Activated T-cell treated with anti-CD3 and anti-CD28 coated beads for 24 hours (primary cell): ENCODE results near the gene SPTLC2.

ENCODE experiments used
- DNase-seq: peaks from one replicate; pipeline ENCODE4 v3.0.0-alpha.2; 2020; ENCODE audit warnings: low read depth

Gene SPTLC2

DNA sequence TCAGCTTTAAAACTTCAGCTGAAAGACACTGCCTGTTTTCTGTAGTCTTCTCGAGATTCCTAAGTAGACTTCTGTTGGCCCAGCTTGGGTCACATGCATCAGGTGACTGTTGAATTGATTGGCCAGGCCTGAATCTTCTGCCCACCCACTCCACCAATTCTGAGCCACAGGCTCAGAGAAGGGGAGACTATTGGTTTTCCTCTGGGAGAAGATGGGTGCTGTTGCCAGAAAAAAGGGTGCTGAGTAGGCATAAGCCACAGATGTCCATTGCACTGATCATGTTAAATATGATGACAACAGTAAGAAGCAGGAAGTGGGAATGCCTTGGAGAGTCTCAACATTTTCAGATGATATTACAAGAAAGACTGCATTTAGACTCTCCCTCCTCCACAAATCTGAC, 6.8 kb upstream of the SPTLC2 start:
- no peak for DNase-seq

DNA sequence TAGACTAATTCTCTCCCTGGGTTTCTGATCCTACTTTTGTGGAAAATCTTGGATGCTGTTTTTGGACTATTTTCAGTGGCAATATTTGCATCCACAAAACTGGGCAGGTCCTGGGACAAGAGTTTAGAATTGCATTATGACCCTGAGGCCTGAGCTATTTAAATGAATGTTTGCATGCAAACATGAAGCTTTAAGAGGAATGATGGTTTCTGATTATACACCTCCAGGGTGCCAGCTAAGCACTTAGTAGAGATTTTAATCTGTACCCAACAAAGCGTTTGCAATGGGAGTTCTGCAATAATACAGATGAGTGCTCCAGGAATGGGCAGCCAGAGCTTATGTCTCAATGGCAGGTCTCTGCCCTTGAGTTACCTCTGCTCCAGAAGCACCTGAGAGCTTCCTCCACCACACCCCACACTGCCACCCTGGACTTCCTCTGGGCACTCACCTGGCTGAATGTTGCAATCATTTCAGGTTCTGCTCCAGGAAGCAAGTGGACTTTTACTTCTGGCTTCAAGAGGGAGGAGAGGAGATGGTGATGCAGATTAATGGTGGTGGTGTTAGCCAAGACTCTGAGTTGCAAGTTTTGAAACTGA, 6.0 kb upstream of the SPTLC2 start:
- DNase-seq, result no peak

DNA sequence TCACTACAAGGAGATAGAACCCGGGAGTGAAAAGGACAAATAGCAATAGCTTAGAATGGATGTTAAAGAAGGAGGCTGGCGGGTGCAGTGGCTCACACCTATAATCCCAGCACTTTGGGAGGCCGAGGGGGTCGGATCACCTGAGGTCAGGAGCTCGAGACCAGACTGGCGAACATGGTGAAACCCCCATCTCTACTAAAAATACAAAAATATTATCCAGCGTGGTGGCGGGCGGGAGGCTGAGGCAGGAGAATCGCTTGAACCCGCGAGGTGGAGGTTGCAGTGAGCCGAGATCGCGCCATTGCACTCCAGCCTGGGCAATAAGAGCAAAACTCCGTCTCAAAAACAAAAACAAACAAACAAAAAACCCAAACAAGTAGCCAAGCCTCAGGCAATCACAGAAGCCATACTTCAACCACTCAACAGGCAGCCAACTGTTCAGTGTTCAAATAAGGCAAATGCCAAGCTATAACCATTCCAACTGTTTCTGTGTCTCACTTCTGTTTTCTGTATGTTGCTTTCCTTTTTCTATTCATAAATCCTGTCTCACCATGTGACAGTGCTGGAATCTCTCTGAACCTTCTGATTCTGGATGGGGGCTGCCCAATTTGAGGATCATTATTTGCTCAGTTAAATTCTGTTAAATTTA, 3.9 kb upstream of the SPTLC2 start:
- no peak for DNase-seq

DNA sequence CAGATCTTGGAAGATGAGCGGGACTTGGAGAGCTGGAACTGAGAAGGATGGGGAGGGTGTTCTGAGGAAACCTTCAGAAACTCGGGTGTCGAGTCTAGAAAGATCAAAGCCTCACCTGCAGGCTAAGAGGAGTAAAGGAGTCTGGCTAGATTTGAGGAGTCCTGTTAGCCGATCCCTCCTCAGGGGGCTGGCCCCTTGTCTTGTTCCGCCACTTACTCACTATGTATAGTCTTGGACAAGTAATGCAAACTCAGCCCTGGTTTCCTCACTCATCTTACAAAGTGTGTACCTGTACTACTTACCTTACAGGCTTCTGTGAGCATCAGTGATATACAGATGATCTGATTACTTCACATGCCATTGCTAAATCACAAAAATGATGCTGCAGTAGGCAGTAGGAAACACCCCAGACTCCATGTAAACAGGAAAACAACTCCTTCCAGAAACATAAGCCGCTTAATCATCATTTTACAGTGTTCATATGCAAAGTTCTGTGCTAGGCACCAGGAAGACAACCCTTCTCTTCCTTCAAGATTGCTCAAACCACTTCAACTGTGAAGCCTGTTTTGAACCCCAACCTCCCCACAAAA, 2.0 kb upstream of the SPTLC2 start:
- DNase-seq, result no peak

DNA sequence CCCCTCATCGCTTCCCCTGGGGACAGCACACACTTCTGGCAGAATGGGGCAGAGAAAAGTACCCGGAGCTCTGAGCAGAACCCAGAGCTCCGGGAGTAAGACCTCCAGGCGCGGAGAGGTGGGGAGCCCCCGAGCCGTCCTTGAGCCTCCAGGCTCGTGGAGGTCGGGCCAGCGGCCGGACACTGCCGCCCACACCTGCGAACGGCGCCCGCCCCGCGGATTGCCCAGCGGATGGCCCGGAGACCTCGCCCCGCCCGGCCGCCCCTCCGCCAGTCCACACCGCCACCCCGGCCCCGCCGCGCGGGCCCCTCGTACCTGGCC, 344 bp downstream of the SPTLC2 start:
- no peak for DNase-seq

DNA sequence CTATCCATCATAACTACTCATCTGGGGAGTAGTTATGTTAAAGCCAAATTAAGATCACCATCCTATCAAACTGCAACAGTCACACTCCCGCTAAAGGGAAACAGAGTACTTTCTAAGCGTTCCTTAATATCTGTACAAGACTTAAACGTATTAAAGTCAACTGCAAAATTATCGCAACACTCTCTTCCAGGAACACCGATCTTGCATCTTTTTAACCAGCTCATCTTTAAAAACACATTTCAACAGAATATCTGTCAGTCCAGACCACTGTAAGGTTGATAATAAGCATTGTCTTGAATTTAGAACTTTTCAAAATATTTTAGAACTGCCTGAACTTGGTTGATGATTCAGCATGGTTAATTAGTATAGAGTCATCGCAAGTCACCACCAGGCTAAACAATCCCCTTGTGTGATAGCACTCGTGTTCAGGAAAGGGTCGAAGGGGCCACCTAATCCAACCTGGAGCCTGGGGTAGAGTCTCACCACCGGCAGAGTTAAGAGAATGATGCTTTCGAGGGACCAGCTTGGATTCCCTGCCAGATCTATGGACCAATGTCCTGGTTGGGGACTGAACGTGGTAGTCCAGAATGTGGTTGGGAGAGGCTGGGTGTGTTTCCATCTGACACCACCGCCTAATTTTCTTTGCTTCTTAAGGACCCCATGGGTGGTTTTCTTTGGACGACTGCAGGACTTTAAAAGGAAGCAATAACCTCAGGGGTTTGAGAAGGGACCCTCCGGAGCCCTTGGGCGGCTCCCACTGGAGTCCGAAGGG, 890 bp downstream of the SPTLC2 start:
- DNase-seq, result peak; percentile 8

DNA sequence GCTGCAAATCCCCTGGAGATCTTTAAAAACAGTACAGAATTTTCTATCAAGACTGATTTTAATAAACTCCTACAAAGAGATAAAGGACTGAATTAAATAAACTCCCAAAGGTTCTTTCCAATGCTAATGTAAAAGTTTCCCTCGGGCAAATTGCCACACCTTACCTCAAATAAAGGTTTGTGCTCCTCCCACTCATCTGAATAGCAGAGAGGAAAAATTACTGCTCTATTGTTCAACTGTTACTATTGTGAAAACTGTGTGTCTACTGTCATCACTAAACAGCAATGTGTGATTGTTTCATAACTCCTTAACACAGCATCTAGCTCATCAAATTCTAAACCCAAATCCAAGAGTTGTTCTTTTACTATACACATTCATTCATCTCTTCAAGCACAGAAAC, 3.2 kb downstream of the SPTLC2 start:
- no peak for DNase-seq

DNA sequence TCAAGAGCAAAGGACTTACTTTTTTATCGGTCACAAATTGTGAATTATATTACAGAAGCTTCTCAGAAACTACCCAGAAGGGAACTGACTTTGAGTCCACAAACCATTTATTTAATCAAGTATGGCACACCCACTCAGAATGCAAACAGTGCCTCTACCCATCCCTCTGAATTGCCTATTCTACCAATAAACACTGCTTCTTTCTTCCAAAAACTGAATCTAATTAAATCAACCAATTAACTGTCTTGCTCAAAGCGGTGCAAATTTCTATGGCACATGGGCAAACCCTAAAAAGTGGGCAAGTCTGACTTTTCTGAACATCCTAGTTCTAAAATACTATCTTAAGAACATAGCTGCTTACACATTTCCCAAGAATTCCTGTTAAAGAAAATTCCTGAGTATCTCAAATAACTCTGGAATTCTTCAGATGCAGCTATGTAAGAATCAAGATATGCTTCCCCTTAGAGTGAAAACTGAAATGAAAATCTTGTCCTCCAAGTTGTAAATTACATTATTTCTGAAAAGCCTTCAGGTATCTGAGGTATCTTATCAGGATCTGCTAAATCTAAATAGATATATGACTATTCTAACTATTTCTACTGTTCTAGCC, 4.3 kb downstream of the SPTLC2 start:
- no peak for DNase-seq

DNA sequence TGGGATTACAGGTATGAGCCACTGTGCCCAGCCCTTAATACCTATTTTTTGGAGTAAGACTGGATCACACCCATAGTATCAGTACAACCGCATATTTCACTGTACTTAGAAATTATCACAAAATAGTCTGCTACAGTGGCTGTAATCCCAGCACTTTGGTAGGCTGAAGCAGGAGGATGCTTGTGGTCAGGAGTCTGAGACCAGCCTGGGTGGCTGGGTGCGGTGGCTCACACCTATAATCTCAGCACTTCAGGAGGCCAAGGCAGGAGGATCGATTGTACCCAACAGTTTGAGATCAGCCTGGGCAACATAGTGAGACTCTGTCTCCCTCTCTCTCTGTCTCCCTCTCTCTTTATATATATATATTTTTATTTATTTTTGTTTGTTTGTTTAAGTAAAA, 5.9 kb downstream of the SPTLC2 start:
- DNase-seq, result no peak

DNA sequence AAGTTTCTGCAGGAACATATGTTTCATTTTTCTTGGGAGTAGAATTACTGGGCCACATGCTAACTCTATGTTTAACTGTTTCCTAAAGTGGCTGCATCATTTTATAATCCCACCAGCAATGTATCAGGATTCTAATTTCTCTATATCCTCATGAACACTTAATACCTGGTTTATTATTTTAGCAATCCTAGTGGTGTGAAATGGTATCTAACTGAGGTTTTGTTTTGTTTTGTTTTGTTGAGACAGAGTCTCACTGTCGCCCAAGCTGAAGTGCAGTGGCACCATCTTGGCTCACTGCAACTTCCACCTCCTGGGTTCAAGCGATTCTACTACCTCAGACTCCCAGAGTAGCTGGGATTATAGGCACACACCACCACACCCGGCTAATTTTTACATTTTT, 6.5 kb downstream of the SPTLC2 start:
- DNase-seq, result no peak

DNA sequence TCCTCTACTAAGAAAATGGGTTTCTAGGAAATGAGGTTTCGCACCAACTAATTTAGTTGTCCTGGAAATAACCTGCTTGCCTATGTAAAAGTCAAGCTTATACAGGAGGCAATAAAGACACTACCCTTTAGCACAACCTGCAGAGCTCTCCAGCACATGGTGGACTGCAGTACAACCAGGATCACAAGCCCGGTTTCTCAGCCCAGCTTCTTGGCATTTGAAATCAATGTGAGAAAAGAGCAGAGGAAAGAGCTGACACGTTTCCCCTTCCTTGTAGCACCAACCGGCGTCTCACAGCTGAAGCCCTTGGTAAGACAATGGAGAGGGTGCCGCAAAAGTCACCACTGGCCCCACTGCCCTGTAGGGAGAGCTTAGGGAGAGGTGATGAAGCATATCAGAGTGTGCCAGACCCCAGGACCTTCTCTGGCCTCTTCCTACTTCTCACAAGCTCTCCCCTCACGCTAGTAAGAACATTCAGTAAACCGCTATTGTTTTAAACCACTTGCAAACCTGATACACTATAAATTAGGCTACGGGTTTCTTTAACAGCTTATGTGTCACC, 8.6 kb downstream of the SPTLC2 start:
- DNase-seq, result no peak

DNA sequence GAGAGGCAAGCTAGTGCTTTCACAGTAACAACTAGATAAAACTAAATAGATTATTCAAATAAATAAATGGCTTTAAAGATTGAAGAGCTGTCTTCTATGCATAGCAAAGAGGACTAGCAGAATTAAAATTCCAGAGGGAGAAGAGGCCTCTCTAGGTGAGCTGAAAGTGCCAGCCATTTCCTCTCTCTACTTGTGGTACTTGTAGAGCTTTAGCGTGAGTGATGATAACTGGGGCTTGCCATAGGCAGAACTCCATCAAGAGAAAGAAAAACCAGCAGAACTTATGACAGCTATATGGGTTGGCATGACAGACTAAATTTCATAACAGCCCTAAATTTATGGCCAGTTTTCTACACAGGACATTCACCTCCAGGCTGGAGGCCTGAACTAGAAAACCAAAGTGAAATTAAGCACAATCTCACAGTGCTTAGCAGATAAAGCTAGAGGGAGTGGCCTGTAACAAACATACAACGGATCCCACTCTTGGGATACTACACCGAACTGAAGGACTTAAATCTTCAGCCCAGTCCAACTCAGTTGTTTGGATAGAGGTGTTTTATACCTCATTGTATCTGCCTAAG, 11.0 kb downstream of the SPTLC2 start:
- DNase-seq, result no peak

DNA sequence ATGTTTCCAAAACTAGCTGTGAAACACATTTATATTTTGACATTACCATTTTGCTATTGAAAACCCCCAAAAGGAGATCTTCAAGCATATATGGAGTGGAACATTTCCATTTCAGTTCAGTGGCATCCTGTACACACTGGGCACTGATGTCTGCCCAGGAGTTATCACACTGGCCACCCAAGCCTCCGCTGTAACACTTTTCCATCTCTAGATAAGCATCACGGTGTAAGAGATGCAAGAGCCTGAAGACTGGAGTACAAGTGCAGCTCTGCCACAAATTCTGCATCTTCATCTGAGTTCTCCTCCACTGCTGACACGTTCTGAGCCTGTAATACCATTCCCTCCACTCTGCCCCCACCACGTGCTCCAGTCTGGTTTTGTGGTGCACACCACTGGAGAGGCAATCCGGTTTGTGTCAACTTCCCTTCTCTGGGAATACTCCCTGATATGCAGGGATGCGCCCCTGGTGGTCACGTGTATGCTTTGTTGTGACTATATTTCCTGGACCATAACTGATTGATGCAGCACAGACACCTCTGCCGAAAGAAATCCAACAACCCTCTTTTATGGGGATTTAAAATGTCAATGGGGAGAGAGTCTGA, 12.7 kb downstream of the SPTLC2 start:
- no peak for DNase-seq

DNA sequence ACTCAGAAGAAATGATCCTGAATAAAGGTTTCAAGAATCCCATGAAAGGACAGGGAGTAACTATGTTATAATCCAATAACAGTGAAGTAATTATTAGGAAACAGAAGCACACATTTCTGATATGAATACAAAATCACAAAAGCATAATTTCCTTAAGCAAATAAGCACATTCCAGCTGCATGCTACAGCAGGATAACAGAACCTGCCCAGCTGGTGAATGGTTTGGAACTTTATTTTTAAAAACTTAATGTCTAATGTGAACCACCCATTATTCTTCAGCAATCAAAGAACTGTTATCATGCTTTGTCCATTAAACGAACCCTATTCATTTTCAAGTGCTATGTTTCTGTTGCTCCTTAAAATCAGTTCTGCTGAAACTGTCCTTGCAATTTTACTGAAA, 13.4 kb downstream of the SPTLC2 start:
- DNase-seq, result no peak

DNA sequence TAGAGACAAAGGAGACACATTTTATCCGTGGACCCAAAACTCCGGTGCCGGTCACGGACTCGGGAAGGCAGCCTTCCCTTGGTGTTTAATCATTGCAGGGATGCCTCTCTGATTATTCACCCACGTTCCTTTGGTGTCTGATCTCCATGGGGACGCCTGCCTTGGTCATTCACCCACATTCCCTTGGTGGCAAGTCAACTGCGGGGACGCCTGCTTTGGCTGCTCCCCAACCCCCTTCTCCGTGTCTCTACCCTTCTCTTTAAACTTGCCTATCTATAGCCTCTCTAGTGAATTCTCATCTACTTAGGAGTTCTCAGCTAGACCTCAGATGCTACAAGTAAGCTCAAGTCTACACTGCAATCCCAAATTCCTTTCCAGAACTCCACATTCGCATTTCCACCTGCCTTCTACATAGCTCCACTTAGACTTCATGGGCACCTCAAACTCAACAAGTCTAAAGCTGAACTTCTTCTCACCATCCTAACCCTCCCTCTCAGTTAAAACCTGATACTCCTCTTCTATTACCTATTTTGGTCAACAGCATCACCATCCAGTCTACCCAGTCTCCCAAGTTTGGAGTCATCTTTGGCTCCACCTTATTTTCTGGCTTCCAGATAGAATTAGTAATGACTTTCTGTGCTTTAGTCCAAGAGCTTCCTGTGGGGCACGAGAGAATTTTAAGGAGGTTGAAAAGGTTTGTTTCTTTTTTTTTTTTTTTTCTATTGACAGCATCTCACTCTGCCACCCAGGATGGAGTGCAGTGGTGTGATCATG, 14.4 kb downstream of the SPTLC2 start:
- DNase-seq, result no peak

DNA sequence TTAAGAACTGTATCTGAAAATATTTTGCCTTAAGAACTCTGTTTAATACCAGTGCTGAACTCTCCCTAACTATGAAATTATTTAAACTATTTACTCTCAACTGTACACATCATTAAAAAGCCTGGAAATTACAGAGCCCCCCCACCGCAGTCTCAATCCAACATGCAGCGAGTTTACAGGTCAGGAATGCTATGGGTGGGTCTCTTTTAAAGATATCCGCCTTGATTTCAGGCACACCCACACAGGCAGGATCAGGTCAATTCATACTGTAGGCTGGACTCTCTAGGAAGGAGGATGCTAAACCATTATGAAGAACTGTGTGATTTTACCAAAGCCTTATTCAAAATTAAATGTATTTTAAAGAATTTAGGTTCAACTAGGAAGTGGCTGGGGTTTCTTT, 16.5 kb downstream of the SPTLC2 start:
- DNase-seq, result no peak

DNA sequence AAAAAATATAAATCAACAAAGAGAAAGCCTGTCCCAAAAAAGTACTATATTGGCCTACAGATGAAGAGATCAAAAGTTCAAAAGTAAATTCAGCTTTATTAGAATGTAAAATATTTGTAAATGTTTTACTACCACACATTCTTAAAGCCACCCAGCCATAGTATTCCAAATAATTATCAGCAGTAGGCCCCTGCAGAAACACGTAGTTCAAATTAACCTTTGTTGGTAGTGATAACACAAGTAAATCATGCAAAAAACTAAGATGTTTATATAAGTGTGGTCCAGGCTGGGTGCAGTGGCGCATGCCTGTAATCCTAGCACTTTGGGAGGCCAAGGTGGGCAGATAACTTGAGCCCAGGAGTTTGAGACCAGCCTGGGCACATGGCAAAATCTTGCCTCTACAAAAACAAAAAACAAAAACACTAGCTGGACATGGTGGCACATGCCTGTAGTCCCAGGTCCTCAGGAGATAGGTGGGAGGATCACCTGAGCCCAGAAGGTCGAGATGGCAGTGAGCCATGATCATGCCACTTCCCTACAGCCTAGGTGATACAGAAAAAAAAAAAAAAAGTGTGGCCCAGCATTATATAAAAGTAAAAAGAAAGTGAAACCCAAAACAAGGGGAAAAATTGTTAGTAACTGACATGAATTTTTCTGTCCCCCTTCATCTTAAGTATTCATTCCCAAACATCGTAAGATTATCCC, 17.9 kb downstream of the SPTLC2 start:
- no peak for DNase-seq

DNA sequence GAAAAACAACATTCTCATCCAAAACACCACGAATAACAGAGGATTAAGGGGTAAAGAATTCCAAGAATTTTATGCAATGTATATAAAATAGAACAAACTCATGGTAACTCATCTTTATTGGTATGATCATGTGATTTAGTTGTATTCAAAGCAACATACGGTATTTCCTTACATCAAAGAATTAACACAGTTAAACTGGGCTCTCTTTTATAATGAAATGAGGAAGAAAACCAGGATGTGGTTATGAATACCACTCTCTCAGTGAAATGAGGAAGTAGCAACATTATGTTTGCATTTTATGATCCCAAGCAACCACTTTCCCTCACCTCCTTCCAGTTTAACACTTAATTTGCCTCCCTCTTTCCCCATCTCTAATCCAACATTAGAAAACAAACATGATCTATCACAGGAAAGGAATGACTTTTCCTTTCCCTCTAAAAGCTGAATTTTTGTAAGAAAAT, 22.9 kb downstream of the SPTLC2 start:
- no peak for DNase-seq

DNA sequence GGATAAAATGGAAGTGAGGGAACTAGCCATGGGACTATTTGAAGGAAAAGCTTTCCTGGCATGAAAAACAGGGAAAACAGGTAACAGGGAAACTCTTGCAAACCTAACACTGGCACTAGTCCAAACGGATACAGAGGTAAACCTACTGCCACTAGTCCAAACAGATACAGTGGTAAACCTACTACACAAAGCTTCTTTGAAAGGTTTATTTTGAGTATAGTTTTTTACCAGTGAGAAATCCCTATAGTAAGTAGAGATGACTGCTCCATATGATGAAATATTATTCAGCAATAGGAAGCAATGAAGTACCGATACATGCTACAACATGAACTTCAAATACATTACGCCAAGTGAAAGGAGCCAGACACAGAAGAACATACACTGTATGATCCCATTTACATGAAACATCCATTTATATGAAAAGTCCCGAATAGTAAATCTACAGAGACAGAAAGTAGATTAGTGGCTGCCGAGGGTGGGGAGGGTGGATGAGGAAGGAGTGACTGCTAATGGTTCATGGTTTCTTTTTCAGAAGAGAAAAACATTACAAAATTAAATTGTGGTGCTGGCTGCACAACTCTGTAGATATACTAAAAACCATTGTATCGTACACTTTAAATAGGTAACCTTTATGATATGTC, 25.5 kb downstream of the SPTLC2 start:
- DNase-seq, result no peak

DNA sequence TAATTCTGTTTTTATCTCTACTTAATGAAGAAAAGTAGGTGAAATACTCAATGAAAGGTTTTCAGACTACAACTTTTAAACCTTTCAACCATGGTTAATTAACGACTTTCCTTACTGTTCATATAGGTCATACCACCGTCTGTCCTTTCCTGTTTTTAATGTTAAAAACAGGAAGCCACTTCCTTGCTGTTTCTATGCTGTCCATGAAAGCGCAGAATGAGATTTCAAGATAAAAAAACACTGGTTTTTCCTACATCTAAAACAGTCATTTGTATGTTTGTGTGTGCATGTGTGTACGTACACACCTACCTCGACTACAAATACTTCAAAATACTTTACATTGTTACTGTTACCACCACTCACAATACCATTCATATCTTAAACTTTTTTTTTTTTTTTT, 27.3 kb downstream of the SPTLC2 start:
- DNase-seq, result no peak
